GM18499 (cell line): Measurements from ENCODE around the gene ZFYVE28.

Experiments
- ATAC-seq: cut with Tn5 transposase; IDR thresholded peaks from one replicate; pipeline ENCODE4 v1.9.1; 2021; ENCODE audit warnings: moderate number of reproducible peaks; ENCODE audit not compliant: insufficient read depth, unreplicated experiment

ZFYVE28 gene

GRCh38 chr4:2371765-2372487 is 46.5 kb downstream of the ZFYVE28 start:
- ATAC-seq = no peak

- no peak for ATAC-seq
These were observed 47.7 kb downstream of the ZFYVE28 start for GRCh38 chr4:2370597-2371320.

- no peak for ATAC-seq
These were observed 49.6 kb downstream of the ZFYVE28 start for GRCh38 chr4:2368746-2369437.

GRCh38 chr4:2367626-2368025 is 50.8 kb downstream of the ZFYVE28 start:
- ATAC-seq = no peak

- no peak for ATAC-seq
These were observed 51.9 kb downstream of the ZFYVE28 start for GRCh38 chr4:2366252-2367192.

- no peak for ATAC-seq
These were observed 52.6 kb downstream of the ZFYVE28 start for GRCh38 chr4:2365913-2366210.

- no peak for ATAC-seq
These were observed 53.2 kb downstream of the ZFYVE28 start for GRCh38 chr4:2365054-2365912.

- ATAC-seq = no peak
These were observed 53.8 kb downstream of the ZFYVE28 start for GRCh38 chr4:2364654-2365053.

GRCh38 chr4:2363951-2364653 is 54.3 kb downstream of the ZFYVE28 start:
- ATAC-seq = no peak

- no peak for ATAC-seq
These were observed 55.3 kb downstream of the ZFYVE28 start for GRCh38 chr4:2363056-2363721.

GRCh38 chr4:2362266-2363055 is 56.0 kb downstream of the ZFYVE28 start:
- ATAC-seq = no peak

- no peak for ATAC-seq
These were observed 56.8 kb downstream of the ZFYVE28 start for GRCh38 chr4:2361366-2362265.

- no peak for ATAC-seq
These were observed 58.1 kb downstream of the ZFYVE28 start for GRCh38 chr4:2360396-2360730.

- ATAC-seq = no peak
These were observed 58.7 kb downstream of the ZFYVE28 start for GRCh38 chr4:2359591-2360395.

GRCh38 chr4:2357821-2358745 is 60.4 kb downstream of the ZFYVE28 start:
- no peak for ATAC-seq
